ENCODE measurements around the gene DNAJB2. TPM values are rescaled to one million over a fixed set of nuclear protein-coding genes. Genes with fewer than 3 reads are reported as not detected.
"Not testable (repeated sequence)": the region's sequence is repeated elsewhere in the genome, so short reads cannot be mapped to it uniquely, and the experiment has no call there.

The DNAJB2 gene
- total RNA-seq, 4 donors from 2014 or later = 22.7 to 95.0 (median 54.3) TPM

DNA sequence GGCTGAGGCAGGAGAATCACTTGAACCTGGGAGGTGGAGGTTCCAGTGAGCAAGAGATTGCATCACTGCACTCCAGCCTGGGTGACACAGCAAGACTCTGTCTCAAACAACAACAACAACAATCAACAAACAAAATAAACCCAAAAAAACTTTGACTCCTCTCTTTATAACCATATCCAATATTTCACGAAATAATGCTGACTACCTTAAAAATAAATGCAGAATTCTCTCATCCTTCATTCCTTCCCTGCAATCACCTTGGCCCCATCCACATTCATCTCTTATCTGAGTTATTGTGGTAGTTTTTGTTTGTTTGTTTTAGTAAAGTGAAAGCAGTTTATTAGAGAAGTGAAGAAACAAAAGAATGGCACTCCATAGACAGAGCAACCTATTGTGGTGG, 26.9 kb downstream of the DNAJB2 start:
- 76 to 82% methylated on average over 1 of the region's 1 CpG for WGBS, 2 donors (ENCODE audit: low coverage in 1 of 2)
- Histone ChIP-seq H3K4me1 (peaks cover 0 to 6% (median 0%) of the 10 kb centered on the region in 4 donors), H3K9me3 (no peaks in the 10 kb centered on the region), H3K27me3 (peaks cover 78% of the 10 kb centered on the region), H3K36me3 (no peaks in the 10 kb centered on the region), H3K4me3 (no peak overlapping the region), H3K27ac (no peak overlapping the region)
- TF ChIP-seq POLR2A (IDR thresholded peaks at IDR 0.05) (no peak), EP300 (IDR thresholded peaks at IDR 0.05; ENCODE audit: low read depth) (no peak), POLR2AphosphoS5 (IDR thresholded peaks at IDR 0.05) (no peak)
- TF ChIP-seq, protein P1, sequence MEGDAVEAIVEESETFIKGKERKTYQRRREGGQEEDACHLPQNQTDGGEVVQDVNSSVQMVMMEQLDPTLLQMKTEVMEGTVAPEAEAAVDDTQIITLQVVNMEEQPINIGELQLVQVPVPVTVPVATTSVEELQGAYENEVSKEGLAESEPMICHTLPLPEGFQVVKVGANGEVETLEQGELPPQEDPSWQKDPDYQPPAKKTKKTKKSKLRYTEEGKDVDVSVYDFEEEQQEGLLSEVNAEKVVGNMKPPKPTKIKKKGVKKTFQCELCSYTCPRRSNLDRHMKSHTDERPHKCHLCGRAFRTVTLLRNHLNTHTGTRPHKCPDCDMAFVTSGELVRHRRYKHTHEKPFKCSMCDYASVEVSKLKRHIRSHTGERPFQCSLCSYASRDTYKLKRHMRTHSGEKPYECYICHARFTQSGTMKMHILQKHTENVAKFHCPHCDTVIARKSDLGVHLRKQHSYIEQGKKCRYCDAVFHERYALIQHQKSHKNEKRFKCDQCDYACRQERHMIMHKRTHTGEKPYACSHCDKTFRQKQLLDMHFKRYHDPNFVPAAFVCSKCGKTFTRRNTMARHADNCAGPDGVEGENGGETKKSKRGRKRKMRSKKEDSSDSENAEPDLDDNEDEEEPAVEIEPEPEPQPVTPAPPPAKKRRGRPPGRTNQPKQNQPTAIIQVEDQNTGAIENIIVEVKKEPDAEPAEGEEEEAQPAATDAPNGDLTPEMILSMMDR (IDR thresholded peaks at IDR 0.05) = no peak
- intact Hi-C loops (cut with DNase I; ENCODE audit: low total_unique reads) (no loop called here), in situ Hi-C loops (cut with MboI; ENCODE audit: low pct_ligation_motif_present in 1 of 4, low pct_unique_long_range_greater_than_20kb in 1 of 4, low sequenced_read_pairs in 3 of 4) (loop anchor here in 3 of 4 donors (10.0 to 25.0 kb wide), 2 partner anchors 151 to 269 kb away; partner anchors contain the start of gene CFAP65 (in 2 of the 3))
- DNase-seq = no peak

DNA sequence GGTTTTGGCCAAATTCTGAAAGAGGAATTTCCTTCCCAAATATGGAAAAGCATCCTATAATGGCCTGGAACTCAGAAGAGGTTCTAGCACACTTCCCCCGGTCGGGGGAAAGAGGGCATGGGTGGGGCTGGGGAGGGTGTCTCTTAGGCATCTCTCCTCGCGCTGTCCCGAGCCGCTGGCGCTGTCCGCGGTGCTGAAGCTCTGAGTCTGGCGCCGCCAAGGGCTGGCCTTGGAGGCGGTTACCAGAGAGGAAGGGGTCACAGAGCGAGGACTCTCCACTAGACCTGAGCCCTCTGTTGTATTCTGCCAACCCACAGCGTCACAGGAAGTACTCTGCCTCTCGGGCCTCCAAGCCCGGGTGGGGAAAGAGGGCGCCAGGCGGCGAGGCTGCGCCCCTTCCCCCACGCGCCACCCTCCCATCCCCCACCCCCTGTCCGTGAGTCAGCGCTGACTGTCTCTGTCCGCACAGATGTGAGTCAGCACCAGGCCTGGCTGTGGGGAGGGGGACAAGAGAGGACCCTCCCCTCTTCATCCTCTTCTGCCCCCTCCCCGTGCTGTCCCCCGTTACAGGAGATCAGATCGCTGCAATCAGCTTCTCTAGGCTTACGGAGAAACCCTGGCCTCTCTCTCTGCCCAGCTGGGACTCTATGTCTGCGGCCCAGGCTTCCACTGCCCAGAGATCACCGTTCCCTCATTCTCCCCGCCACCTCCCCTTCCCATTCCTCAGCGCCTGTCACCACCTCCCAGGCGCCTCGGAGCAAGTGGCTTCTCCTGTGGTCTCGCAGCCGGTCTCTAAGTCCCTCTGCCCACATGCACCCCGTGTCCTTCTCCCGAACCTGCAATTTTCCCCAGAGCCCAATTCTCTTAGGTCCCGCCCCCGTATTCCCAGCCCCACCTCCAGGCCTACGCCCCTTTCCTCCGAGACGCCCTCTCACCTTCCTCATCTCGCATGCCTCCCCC, 29.3 kb downstream of the DNAJB2 start:
- Histone ChIP-seq H3K27ac (no peak overlapping the region), H3K4me3 (no peak overlapping the region), H3K4me1 (peaks cover 0 to 6% (median 0%) of the 10 kb centered on the region in 4 donors), H3K9me3 (no peaks in the 10 kb centered on the region), H3K36me3 (no peaks in the 10 kb centered on the region), H3K27me3 (peaks cover 71% of the 10 kb centered on the region)
- TF ChIP-seq, protein P1 (IDR thresholded peaks at IDR 0.05) = no peak
- TF ChIP-seq EP300 (IDR thresholded peaks at IDR 0.05; ENCODE audit: low read depth) = no peak
- no peak for TF ChIP-seq POLR2AphosphoS5 (IDR thresholded peaks at IDR 0.05)
- TF ChIP-seq POLR2A (IDR thresholded peaks at IDR 0.05) = no peak
- DNase-seq = peak; percentile 53
- 15 to 16% methylated on average over 5 to 41 of the region's 45 CpGs for WGBS, 2 donors (ENCODE audit: low coverage in 1 of 2)
- in situ Hi-C loops (cut with MboI; ENCODE audit: low pct_ligation_motif_present in 1 of 4, low pct_unique_long_range_greater_than_20kb in 1 of 4, low sequenced_read_pairs in 3 of 4) = loop anchor here in 3 of 4 donors (10.0 to 25.0 kb wide), 2 partner anchors 154 to 271 kb away; partner anchors contain the start of gene CFAP65 (in 2 of the 3)
- intact Hi-C loops (cut with DNase I; ENCODE audit: low total_unique reads) = no loop called here

DNA sequence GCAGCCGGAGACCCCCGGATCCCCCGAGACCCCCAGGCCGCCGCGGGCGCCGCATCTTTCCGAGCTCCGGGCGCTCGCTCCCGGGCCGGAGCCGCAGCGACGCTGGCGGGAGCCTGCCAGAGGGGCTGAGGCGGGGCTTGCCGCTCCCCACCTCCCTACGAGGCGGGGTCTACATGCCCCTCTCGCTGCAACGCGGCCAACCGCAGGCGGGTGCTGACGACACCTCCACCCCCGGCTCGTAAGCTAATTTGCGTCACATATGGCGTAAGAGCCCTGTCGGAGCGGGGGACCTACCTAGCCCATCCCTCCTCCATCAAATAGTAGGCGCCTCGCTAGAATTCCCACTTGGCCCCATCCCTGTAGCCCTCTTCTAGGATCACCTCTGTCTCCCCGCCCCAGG, 30.1 kb downstream of the DNAJB2 start, which contains the start of gene PTPRN:
Gene PTPRN (minus strand): TSS at position 124 of the 400 bp plus-strand sequence. CDS start 69 bp downstream, at position 55.
- no peak for DNase-seq
- H3K4me3 ChIP-seq = no peak within 1 kb of the TSS
- H3K4me1 ChIP-seq = peaks cover 0 to 6% (median 0%) of the 10 kb centered on the region in 4 donors
- H3K27me3 ChIP-seq = peaks cover 67% of the 10 kb centered on the region
- in situ Hi-C loops (cut with MboI; ENCODE audit: low pct_ligation_motif_present in 1 of 4, low pct_unique_long_range_greater_than_20kb in 1 of 4, low sequenced_read_pairs in 3 of 4) = loop anchor here in 3 of 4 donors (10.0 to 25.0 kb wide), 2 partner anchors 154 to 272 kb away; partner anchors contain the start of gene CFAP65 (in 2 of the 3)
- 0 to 24% methylated on average over 1 to 35 of the region's 37 CpGs for WGBS, 2 donors (ENCODE audit: low coverage in 1 of 2)
- H3K27ac ChIP-seq = no peak within 1 kb of the TSS
- no peaks in the 10 kb centered on the region for H3K36me3 ChIP-seq
- intact Hi-C loops (cut with DNase I; ENCODE audit: low total_unique reads) = no loop called here
- no peaks in the 10 kb centered on the region for H3K9me3 ChIP-seq
- no peak for TF ChIP-seq POLR2AphosphoS5 (IDR thresholded peaks at IDR 0.05)
- TF ChIP-seq EP300 (IDR thresholded peaks at IDR 0.05; ENCODE audit: low read depth) = no peak
- TF ChIP-seq, protein P1 (IDR thresholded peaks at IDR 0.05) = no peak
- TF ChIP-seq POLR2A (IDR thresholded peaks at IDR 0.05) = no peak

DNA sequence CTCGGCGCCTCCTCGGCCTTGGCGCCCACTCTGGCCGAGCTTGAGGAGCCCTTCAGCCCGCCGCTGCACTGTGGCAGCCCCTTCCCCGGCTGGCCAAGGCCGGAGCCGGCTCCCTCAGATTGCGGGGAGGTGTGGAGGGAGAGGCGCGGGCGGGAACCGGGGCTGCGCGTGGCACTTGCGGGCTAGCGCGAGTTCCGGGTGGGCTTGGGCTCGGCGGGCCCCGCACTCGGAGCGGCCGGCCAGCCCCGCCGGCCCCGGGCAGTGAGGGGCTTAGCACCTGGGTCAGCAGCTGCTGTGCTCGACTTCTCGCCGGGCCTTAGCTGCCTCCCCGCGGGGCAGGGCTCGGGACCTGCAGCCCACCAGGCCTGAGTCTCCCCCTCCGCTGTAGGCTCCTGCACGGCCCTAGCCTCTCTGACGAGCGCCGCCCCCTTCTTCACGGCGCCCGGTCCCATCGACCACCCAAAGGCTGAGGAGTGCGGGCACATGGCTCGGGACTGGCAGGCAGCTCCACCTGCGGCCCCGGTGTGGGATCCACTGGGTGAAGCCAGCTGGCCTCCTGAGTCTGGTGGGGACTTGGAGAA, 33.6 kb downstream of the DNAJB2 start:
- H3K4me3 ChIP-seq; H3K27ac ChIP-seq; H3K36me3 ChIP-seq; DNase-seq; intact Hi-C loops (cut with DNase I; ENCODE audit: low total_unique reads); H3K4me1 ChIP-seq; H3K9me3 ChIP-seq: not testable (repeated sequence)
- peaks cover 50% of the 10 kb centered on the region for H3K27me3 ChIP-seq
- in situ Hi-C loops (cut with MboI; ENCODE audit: low pct_ligation_motif_present in 1 of 4, low pct_unique_long_range_greater_than_20kb in 1 of 4, low sequenced_read_pairs in 3 of 4) = loop anchor here in 2 of 4 donors (25.0 kb wide), 1 partner anchor 275 kb away; the partner anchor contains the start of gene CFAP65 (in 2 of the 2)
- WGBS, 2 donors (ENCODE audit: low coverage in 1 of 2) = 95% methylated on average over 49 of the region's 49 CpGs; no CpG with 5 or more reads in 1 of the 2 donors
